Stimulated activated naive B cell treated with anti-CD40 and anti-IgM and Interleukin-4, amounts not matched to agents 10 μg/mL and 1 μg/mL and 100 μg/mL, for 72 hours (primary cell): ENCODE results near the gene CNTN1.
"Not testable (repeated sequence)": the region's sequence is repeated elsewhere in the genome, so short reads cannot be mapped to it uniquely, and the experiment has no call there.

Experiments used
- ATAC-seq, 2 donors: fragments of 150-1000 bp; cut with Tn5 transposase; replicated peaks; 2 replicates each; pipeline ENCODE4 v1.10.0; 2021; ENCODE audit warnings: moderate library complexity in 1 of 2
- DNase-seq: peaks from one replicate; pipeline ENCODE4 v3.0.0; 2021
- H3K27ac Mint-ChIP-seq: one replicate; pipeline ENCODE4 v1.8.0; 2022; ENCODE audit warnings: mild to moderate bottlenecking, mixed read lengths
- H3K27me3 Mint-ChIP-seq, 2 donors: one replicate each; pipeline ENCODE4 v1.8.0; 2022; ENCODE audit warnings: mixed read lengths in 2 of 2
- H3K36me3 Mint-ChIP-seq, 2 donors: one replicate each; pipeline ENCODE4 v1.8.0; 2022; ENCODE audit warnings: mixed read lengths in 2 of 2, mild to moderate bottlenecking in 1 of 2
- H3K4me1 Mint-ChIP-seq, 2 donors: one replicate each; pipeline ENCODE4 v1.8.0; 2022; ENCODE audit warnings: mixed read lengths in 2 of 2, mild to moderate bottlenecking in 1 of 2
- H3K4me3 Mint-ChIP-seq, 2 donors: one replicate each; pipeline ENCODE4 v1.8.0; 2022; ENCODE audit warnings: mild to moderate bottlenecking in 2 of 2, mixed read lengths in 2 of 2, moderate library complexity in 1 of 2
- H3K9me3 Mint-ChIP-seq, 2 donors: one replicate each; pipeline ENCODE4 v1.8.0; 2022; ENCODE audit warnings: mixed read lengths in 2 of 2, mild to moderate bottlenecking in 1 of 2

The CNTN1 gene

GRCh38 chr12:41055875-41056577 lies 363.8 kb downstream of the CNTN1 start:
- Mint-ChIP-seq H3K4me3 (no peak overlapping the region), H3K9me3 (no peaks in the 10 kb centered on the region), H3K27me3 (no peaks in the 10 kb centered on the region), H3K4me1 (no peaks in the 10 kb centered on the region), H3K36me3 (no peaks in the 10 kb centered on the region), H3K27ac (no peak overlapping the region)
- ATAC-seq (no peak), DNase-seq (no peak)

GRCh38 chr12:41058266-41058665 lies 366.0 kb downstream of the CNTN1 start:
- Mint-ChIP-seq H3K27me3 (no peaks in the 10 kb centered on the region), H3K4me3 (no peak overlapping the region), H3K36me3 (no peaks in the 10 kb centered on the region), H3K9me3 (no peaks in the 10 kb centered on the region), H3K27ac (no peak overlapping the region), H3K4me1 (no peaks in the 10 kb centered on the region)
- ATAC-seq (no peak), DNase-seq (no peak)

GRCh38 chr12:41061192-41061591 lies 369.0 kb downstream of the CNTN1 start:
- no peaks in the 10 kb centered on the region for H3K9me3 Mint-ChIP-seq
- H3K27me3 Mint-ChIP-seq = no peaks in the 10 kb centered on the region
- H3K36me3 Mint-ChIP-seq = no peaks in the 10 kb centered on the region
- H3K4me1 Mint-ChIP-seq = no peaks in the 10 kb centered on the region
- no peak overlapping the region for H3K4me3 Mint-ChIP-seq
- no peak for DNase-seq
- no peak overlapping the region for H3K27ac Mint-ChIP-seq
- no peak for ATAC-seq

- H3K9me3 Mint-ChIP-seq = no peaks in the 10 kb centered on the region
- no peaks in the 10 kb centered on the region for H3K4me1 Mint-ChIP-seq
- H3K27ac Mint-ChIP-seq = no peak overlapping the region
- ATAC-seq (no peak), DNase-seq (no peak)
- no peaks in the 10 kb centered on the region for H3K27me3 Mint-ChIP-seq
- no peak overlapping the region for H3K4me3 Mint-ChIP-seq
- H3K36me3 Mint-ChIP-seq = no peaks in the 10 kb centered on the region
Observed at GRCh38 chr12:41064411-41064810, 372.2 kb downstream of the CNTN1 start.

GRCh38 chr12:41067941-41068645 lies 375.9 kb downstream of the CNTN1 start:
- ATAC-seq = no peak
- H3K27me3 Mint-ChIP-seq = no peaks in the 10 kb centered on the region

GRCh38 chr12:41073633-41074472 lies 381.6 kb downstream of the CNTN1 start:
- no peak overlapping the region for H3K4me3 Mint-ChIP-seq
- no peak for DNase-seq
- peak; percentile 48 to 57 for ATAC-seq
- no peaks in the 10 kb centered on the region for H3K4me1 Mint-ChIP-seq
- H3K9me3 Mint-ChIP-seq = peaks cover 7 to 9% of the 10 kb centered on the region in 2 donors
- no peak overlapping the region for H3K27ac Mint-ChIP-seq
- H3K36me3 Mint-ChIP-seq = no peaks in the 10 kb centered on the region
- no peaks in the 10 kb centered on the region for H3K27me3 Mint-ChIP-seq

More at GRCh38 chr12:41067941-41068645, 375.9 kb downstream of the CNTN1 start:
- Mint-ChIP-seq H3K9me3 (peaks cover 0 to 1% of the 10 kb centered on the region in 2 donors), H3K4me1 (no peaks in the 10 kb centered on the region), H3K27ac (no peak overlapping the region), H3K36me3 (no peaks in the 10 kb centered on the region), H3K4me3 (no peak overlapping the region)
- no peak for DNase-seq

- Mint-ChIP-seq H3K4me1 (no peaks in the 10 kb centered on the region), H3K27ac (no peak overlapping the region), H3K4me3 (no peak overlapping the region), H3K9me3 (peaks cover 8 to 10% of the 10 kb centered on the region in 2 donors), H3K36me3 (no peaks in the 10 kb centered on the region), H3K27me3 (no peaks in the 10 kb centered on the region)
- DNase-seq (no peak), ATAC-seq (peak in 1 of 2 donors; percentile 16)
Observed at GRCh38 chr12:41074473-41074769, 382.2 kb downstream of the CNTN1 start.

GRCh38 chr12:41076114-41076513 lies 383.9 kb downstream of the CNTN1 start:
- Mint-ChIP-seq H3K4me3 (no peak overlapping the region), H3K36me3 (no peaks in the 10 kb centered on the region), H3K27me3 (no peaks in the 10 kb centered on the region), H3K27ac (no peak overlapping the region), H3K4me1 (no peaks in the 10 kb centered on the region), H3K9me3 (peaks cover 16 to 18% of the 10 kb centered on the region in 2 donors)
- ATAC-seq = no peak
- no peak for DNase-seq

- DNase-seq, ATAC-seq, H3K4me3 Mint-ChIP-seq, H3K4me1 Mint-ChIP-seq, H3K36me3 Mint-ChIP-seq, H3K27ac Mint-ChIP-seq, H3K27me3 Mint-ChIP-seq: not testable (repeated sequence)
- peaks cover 14 to 20% of the 10 kb centered on the region in 2 donors for H3K9me3 Mint-ChIP-seq
Observed at GRCh38 chr12:41081241-41081640, 389.0 kb downstream of the CNTN1 start.

- Mint-ChIP-seq H3K27ac (no peak overlapping the region), H3K27me3 (no peaks in the 10 kb centered on the region), H3K4me3 (no peak overlapping the region), H3K4me1 (no peaks in the 10 kb centered on the region), H3K9me3 (peaks cover 1 to 4% of the 10 kb centered on the region in 2 donors), H3K36me3 (no peaks in the 10 kb centered on the region)
- no peak for DNase-seq
- no peak for ATAC-seq
Observed at GRCh38 chr12:41089438-41089837, 397.2 kb downstream of the CNTN1 start.

- no peak overlapping the region for H3K27ac Mint-ChIP-seq
- no peaks in the 10 kb centered on the region for H3K27me3 Mint-ChIP-seq
- no peak overlapping the region for H3K4me3 Mint-ChIP-seq
- ATAC-seq (peak in 1 of 2 donors; percentile 14), DNase-seq (no peak)
- H3K36me3 Mint-ChIP-seq = no peaks in the 10 kb centered on the region
- peaks cover 0 to 1% of the 10 kb centered on the region in 2 donors for H3K9me3 Mint-ChIP-seq
- H3K4me1 Mint-ChIP-seq = no peaks in the 10 kb centered on the region
Observed at GRCh38 chr12:41092115-41092514, 399.9 kb downstream of the CNTN1 start.

GRCh38 chr12:41096797-41097196 lies 404.6 kb downstream of the CNTN1 start:
- Mint-ChIP-seq H3K36me3 (no peaks in the 10 kb centered on the region), H3K27me3 (no peaks in the 10 kb centered on the region)
- DNase-seq = no peak

GRCh38 chr12:41100572-41100971 lies 408.3 kb downstream of the CNTN1 start:
- Mint-ChIP-seq H3K4me1 (no peaks in the 10 kb centered on the region), H3K27ac (no peak overlapping the region), H3K36me3 (no peaks in the 10 kb centered on the region), H3K27me3 (no peaks in the 10 kb centered on the region), H3K4me3 (no peak overlapping the region), H3K9me3 (no peaks in the 10 kb centered on the region)
- no peak for DNase-seq
- ATAC-seq = no peak

More at GRCh38 chr12:41096797-41097196, 404.6 kb downstream of the CNTN1 start:
- ATAC-seq = no peak
- Mint-ChIP-seq H3K4me3 (no peak overlapping the region), H3K27ac (no peak overlapping the region), H3K4me1 (no peaks in the 10 kb centered on the region), H3K9me3 (no peaks in the 10 kb centered on the region)

- Mint-ChIP-seq H3K4me3 (no peak overlapping the region), H3K27ac (no peak overlapping the region), H3K9me3 (peaks cover 0 to 2% of the 10 kb centered on the region in 2 donors), H3K36me3 (no peaks in the 10 kb centered on the region), H3K27me3 (no peaks in the 10 kb centered on the region), H3K4me1 (no peaks in the 10 kb centered on the region)
- ATAC-seq (no peak), DNase-seq (no peak)
Observed at GRCh38 chr12:41101806-41102205, 409.6 kb downstream of the CNTN1 start.
